ENCODE data around the gene RPLP2.

RPLP2 gene

DNA sequence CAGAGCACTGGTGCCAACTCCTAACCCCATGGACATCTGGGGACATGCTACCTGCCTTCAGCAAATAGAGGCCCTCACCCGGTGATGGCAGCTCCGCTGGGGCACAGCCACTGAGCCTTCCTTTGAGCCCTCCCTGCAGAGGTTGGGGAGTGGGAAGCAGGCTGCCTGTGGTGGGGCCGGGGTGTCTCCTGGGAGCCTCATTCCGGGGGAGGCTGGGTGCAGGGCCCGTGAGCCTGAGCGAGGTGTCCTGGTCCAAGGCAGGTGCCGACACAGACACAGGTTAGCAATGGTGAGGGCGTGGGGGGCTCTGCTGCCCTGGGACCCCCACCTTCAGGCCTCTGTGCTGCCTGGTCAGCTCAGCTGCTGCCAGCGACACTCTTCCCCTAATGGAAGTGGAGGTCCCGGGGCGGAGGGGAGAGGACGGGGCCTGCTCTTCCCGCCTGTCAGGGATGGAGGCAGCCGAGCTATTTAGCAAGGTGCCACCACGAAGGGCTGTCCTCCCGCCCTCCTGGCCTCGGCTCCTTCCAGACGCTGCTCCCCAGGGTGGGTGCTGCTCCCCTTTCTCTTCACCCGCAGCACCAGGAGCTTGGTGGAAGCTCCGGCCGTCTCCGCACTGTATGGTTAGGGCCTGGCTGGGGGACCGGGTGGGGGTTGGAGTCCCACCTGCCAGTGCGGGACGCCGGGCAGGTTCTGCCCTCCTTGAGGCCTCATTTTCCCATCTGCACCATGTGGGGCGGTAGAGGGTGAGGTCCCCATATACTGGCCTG is 44.1 kb downstream of the RPLP2 start:
- no peak for DNase-seq

DNA sequence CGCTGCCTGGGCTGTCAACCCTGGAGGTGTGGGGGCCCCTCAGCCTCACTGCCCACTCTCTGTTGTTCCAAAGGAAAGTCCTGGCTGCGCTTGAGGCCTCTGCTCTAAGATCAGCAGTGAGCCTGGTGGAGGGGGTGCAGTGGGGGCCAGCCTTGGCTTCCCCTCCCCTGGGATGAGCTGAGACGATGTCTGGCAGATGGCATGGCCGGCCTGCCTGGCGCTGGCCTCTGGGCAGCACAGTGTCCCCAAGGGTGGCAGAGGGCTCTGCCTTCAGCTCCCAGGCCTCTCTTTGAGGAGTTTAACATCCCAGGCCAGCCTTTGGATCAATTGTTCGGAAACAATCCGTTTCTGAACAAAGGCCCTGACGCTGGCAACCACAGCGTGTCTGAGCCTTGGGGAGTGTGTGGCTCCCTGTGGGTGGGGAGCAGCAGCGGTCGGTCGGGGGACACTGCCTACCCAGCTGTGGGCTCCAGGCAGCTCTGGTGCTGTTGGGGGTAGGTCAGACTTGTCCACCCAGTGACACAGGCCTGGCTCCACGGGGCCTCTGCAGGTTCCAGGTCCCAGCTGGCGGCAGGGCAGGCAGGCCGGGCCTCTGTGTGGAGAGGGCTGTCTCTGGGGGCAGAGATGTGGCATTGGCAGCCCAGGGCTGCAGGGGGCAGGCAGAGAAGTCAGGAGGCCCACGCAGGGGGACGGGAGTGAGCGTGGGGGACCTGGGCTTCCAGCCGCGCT is 45.0 kb downstream of the RPLP2 start:
- DNase-seq: no peak

DNA sequence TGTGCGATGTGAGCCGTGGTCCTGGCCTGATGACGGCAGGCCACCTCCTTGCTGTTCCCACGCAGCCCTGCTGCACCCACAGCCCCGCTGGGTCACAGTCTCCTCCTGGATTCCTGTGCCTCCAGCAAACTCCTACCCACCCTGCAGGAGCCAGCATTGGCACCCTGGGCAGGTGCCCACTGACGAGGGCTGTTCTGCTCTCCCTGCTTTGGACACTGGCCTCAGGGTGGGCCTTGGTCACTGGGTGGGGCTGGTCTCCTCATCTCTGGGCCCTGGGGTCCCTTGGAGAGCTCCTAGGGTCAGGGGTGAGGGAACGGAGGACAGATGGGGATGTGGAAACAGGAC is 45.5 kb downstream of the RPLP2 start:
- DNase-seq: no peak

DNA sequence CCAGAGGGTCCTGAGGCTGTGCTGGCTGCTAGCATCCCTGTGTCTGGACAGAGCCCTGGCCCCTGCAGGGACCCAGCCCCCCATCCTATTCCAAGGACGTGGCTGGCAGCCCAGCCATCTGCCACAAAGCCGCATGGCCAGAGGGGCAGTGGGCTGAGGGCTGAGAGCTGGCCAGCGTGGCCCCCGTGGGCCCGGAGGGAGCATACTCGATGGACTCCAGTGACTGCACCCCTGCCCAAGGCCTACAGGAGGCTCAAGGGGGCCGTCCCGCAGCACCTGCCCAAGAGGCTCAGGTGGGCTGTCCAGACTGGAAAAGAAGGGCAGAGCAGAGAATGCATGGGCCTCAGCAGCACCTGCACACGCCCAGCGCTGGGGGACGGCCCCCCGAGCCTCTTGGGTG is 46.0 kb downstream of the RPLP2 start:
- no peak for DNase-seq

DNA sequence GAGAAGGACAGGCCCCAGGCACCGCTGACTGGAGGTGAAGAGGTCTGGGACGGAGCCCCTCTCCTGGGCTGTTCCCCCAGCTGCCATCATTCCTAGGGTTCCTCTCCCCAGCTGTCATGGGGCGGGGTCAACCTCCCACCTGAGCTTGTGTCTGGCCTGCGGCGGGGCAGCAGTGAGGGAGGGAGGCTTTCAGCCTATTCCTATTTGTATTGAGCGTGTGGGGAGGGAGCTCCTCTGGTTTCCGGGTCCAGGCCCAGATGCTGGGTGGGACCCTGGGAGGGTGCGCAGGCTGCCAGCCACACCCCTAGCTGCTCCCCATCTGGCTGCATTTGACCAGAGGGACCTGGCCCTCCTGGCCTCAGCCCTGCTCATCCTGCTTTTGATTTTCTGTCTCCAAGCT is 46.6 kb downstream of the RPLP2 start:
- no peak for DNase-seq

DNA sequence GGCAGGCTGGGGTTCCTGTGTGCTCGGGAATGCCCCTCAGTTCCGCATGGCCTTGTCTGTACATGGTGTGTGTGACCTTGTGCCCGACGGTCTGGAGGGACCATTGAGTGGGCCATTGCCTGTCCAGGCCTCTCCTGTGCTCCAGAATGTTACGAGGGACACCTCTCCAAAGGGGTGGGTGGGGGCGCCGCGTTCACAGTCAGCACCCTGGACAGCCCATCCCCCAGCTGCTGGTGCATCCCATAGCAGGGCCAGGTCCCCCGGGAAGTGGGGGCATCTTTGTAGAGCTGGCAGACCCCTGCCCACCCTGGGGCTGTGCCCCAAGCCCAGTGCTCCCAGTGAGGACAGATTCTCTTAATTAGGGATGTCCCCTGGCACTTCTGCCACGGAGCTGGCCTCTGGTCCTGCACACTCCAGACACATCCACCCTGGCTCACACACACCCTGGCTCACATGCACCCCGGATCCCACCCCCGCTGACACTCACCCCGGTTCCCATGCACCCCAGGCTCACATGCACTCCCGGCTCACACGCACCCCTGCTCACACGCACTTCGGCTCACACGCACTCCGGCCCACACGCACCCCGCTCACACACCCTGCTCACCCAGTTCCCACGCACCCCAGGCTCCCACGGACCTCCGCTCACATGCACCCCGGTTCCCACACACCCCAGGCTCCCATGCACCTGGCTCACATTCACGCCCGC is 48.4 kb downstream of the RPLP2 start:
- no peak for DNase-seq

DNA sequence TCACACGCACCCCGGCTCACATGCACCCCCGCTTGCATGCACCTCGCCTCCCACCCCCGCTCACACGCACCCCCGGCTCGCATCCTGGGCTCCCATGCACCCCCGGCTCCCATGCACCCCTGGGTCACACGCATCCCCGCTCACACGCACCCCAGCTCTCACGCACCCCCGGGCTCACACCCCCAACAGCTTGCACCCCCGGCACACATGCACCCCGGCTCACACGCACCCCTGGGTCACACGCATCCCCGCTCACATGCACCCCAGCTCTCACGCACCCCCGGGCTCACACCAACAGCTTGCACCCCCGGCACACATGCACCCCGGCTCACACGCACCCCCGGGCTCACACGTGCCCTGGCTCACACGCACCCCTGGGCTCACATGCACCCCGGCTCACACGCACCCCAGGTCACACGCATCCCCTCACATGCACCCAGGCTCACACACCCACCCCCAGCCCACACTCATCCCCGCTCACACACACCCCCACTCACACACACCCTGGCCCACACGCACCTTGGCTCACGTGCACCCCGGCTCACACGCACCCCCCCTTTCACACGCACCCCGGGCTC is 49.1 kb downstream of the RPLP2 start:
- no peak for DNase-seq

DNA sequence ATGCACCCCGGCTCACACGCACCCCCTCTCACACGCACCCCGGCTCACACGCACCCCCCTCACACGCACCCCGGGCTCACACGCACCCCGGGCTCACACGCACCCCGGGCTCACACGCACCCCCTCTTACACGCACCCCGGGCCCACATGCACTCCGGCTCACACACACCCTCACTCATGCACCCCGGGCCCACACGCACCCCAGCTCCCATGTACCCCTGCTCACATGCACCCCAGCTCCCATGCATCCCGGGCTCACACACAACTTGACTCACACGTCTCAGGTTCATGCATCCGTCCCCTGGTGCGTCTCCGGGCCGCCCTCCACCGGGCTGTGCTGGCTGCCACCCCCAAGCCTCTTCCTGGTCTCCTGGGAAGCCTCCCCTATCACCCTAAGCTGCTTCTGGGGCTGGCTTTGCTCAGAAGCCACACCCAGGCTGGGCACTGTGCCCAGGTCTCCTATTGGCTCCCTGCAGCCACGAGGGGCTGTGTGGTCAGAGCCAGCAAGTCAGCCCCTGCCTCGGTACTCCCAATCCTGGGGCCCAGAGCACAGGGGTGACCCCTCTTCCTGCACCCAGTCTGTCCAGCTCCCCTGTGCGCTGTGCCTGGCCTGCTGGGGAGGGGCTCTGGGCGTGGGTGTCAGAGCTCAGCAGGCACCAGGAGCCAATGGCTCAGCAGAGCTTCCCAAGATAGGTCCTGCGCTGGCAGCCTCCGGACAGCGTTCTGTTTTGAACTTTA is 49.8 kb downstream of the RPLP2 start:
- no peak for DNase-seq

DNA sequence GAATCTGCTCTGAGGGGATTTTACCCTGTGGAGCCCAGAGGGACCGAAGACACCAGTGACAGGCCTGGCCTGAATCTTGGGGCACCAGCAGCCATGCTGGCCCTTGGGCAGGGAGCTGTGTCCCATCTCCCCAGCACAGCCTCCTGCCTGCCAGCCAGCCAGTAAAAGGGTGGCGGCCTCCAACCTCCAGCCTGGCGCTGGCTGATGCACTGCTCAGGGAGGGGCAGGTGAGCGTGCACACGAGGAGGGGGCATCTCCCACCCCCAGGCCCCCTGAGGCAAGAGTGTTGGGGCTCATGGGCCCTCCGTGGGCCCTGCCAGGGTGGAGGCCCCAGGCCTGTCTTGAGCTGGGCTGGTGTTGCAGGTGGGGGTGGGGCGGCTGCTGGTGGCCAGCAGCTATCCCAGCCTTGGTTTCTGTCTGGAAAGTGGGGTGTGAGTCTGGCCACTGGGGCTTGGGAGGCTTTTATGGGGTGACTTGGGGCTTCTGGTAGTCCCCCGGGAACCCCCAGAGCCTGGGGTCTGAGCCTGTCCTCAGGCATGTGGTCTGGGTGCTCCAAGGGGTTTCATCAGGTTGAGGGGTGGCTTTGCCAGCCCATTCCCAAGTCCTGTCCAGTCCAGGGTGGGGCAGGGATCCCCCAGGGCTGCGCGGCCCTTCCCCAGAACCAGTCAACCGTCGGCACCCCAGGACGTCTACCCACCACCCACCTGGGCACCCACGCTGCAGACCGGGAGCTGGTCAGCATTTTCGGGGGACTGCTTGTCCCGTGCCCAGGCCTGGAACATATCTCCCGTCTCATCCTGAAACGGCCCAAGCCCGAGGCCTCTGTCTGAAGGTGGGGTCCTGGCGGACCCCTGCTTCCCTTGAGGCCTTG is 50.7 kb downstream of the RPLP2 start:
- DNase-seq: no peak

DNA sequence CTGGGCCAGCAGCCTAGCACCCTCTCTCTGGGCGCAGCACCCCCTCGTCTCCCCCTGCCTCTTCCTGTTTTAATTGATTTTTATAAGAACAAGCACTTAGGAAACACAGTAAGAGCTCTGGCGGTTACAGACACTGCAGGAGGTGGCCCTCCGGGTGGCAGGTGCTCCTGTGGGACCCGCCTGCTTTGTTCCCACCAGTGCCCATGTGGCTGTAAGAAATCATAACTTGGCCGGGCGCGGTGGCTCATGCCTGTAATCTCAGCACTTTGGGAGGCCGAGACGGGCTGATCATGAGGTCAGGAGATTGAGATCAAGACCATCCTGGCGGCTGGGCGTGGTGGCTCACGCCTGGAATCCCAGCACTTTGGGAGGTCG is 51.3 kb downstream of the RPLP2 start:
- DNase-seq: no peak

DNA sequence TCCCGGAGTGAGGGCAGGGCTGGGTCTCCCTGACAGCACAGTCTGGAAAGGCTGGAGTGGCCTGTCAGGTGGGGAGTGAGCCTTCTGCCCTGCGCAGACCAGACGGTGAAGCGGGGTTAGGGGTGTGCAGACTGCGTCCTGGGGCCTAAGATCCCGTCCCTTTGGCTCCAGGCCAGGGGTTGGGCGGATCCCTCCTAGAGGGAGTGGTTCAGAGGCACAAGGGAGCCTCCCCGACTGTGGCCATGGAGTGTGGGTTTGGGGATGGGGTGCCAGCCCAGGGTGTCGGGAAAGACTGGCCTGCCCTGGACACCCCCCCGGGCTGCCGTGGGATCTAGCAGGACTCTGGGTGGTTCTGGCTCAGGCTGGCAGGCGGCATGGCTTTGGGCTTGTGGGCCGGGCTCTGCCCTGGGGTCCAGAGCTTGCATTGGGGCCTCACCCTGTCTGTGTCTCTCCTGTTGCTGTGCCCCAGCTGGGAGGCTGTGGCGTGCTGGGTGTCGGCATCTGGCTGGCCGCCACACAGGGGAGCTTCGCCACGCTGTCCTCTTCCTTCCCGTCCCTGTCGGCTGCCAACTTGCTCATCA is 52.4 kb downstream of the RPLP2 start:
- no peak for DNase-seq

Data from suppressor macrophage treated with lipopolysaccharide for 4 hours (primary cell).